T-helper 17 cell (primary cell): ENCODE results near the gene AMOTL2. TPM values are rescaled to one million over a fixed set of nuclear protein-coding genes. Genes with fewer than 3 reads are reported as not detected.
A peak's percentile ranks its signal among the peaks of the same experiment; 100 is the strongest.

Experiments used
- ATAC-seq: fragments of 150-1000 bp; cut with Tn5 transposase; 2 replicates; pipeline ENCODE4 v1.10.0; 2021; ENCODE audit warnings: mild to moderate bottlenecking, moderate library complexity
- DNase-seq, 3 donors: peaks; one replicate each; pipeline versions ENCODE4 v3.0.0 to v3.0.0-alpha.2; 2020 to 2021
- H3K9me3 ChIP-seq: one replicate; pipeline ENCODE4 v1.7.0; 2013; ENCODE audit warnings: low read length, mild to moderate bottlenecking; ENCODE audit not compliant: control insufficient read depth, poor library complexity, severe bottlenecking
- H3K27ac Mint-ChIP-seq: one replicate; pipeline ENCODE4 v1.8.0; 2022; ENCODE audit warnings: mild to moderate bottlenecking, moderate library complexity, mixed read lengths
- H3K27me3 Mint-ChIP-seq: one replicate; pipeline ENCODE4 v1.8.0; 2022; ENCODE audit warnings: mixed read lengths
- H3K36me3 Mint-ChIP-seq: one replicate; pipeline ENCODE4 v1.8.0; 2022; ENCODE audit warnings: low read depth, mixed read lengths
- H3K4me1 Mint-ChIP-seq: one replicate; pipeline ENCODE4 v1.8.0; 2022; ENCODE audit warnings: mild to moderate bottlenecking, mixed read lengths
- H3K4me3 Mint-ChIP-seq: one replicate; pipeline ENCODE4 v1.8.0; 2022; ENCODE audit warnings: mild to moderate bottlenecking, moderate library complexity, mixed read lengths
- total RNA-seq, 4 donors: library from RNA in 2 of 4; stranded (reverse) in 2 of 4; gene quantifications; one replicate each; pipeline ENCODE4 v1.2.3 and lab custom pipeline; 2022 to 2026

AMOTL2 gene
- total RNA-seq, 2 donors from 2014 or later = not detected

- DNase-seq = no peak
- H3K4me3 Mint-ChIP-seq = no peak overlapping the region
- no peak overlapping the region for H3K27ac Mint-ChIP-seq
- peaks cover 40% of the 10 kb centered on the region for H3K27me3 Mint-ChIP-seq
- peaks cover 5% of the 10 kb centered on the region for H3K36me3 Mint-ChIP-seq
- no peak for ATAC-seq
- peaks cover 4% of the 10 kb centered on the region for H3K4me1 Mint-ChIP-seq
- H3K9me3 ChIP-seq = no peaks in the 10 kb centered on the region
These were observed 59.5 kb downstream of the AMOTL2 start for GRCh38 chr3:134314588-134315285.

- Mint-ChIP-seq H3K4me3 (no peak overlapping the region), H3K4me1 (peaks cover 4% of the 10 kb centered on the region), H3K36me3 (peaks cover 5% of the 10 kb centered on the region), H3K27me3 (peaks cover 40% of the 10 kb centered on the region), H3K27ac (no peak overlapping the region)
- no peak for DNase-seq
- ATAC-seq = no peak
- no peaks in the 10 kb centered on the region for H3K9me3 ChIP-seq
These were observed 60.2 kb downstream of the AMOTL2 start for GRCh38 chr3:134313847-134314587.

- H3K9me3 ChIP-seq = no peaks in the 10 kb centered on the region
- no peak for ATAC-seq
- Mint-ChIP-seq H3K4me1 (peaks cover 7% of the 10 kb centered on the region), H3K27ac (no peak overlapping the region), H3K36me3 (peaks cover 5% of the 10 kb centered on the region), H3K27me3 (peaks cover 43% of the 10 kb centered on the region), H3K4me3 (peak overlapping the region; percentile 61)
- DNase-seq = no peak
These were observed 61.1 kb downstream of the AMOTL2 start for GRCh38 chr3:134312873-134313846.

- Mint-ChIP-seq H3K27ac (no peak overlapping the region), H3K27me3 (peaks cover 52% of the 10 kb centered on the region), H3K4me1 (peaks cover 11% of the 10 kb centered on the region), H3K36me3 (peaks cover 5% of the 10 kb centered on the region), H3K4me3 (peak overlapping the region; percentile 61)
- no peak for DNase-seq
- ATAC-seq = peak; percentile 63
- no peaks in the 10 kb centered on the region for H3K9me3 ChIP-seq
These were observed 62.0 kb downstream of the AMOTL2 start for GRCh38 chr3:134312072-134312872.

GRCh38 chr3:134311693-134312071, 62.6 kb downstream of the AMOTL2 start:
- no peak for DNase-seq
- no peak overlapping the region for H3K4me3 Mint-ChIP-seq
- peaks cover 5% of the 10 kb centered on the region for H3K36me3 Mint-ChIP-seq
- no peaks in the 10 kb centered on the region for H3K9me3 ChIP-seq
- H3K27me3 Mint-ChIP-seq = peaks cover 57% of the 10 kb centered on the region
- no peak for ATAC-seq
- H3K27ac Mint-ChIP-seq = no peak overlapping the region
- peaks cover 11% of the 10 kb centered on the region for H3K4me1 Mint-ChIP-seq

- Mint-ChIP-seq H3K4me3 (no peak overlapping the region), H3K27ac (no peak overlapping the region), H3K27me3 (peaks cover 61% of the 10 kb centered on the region), H3K36me3 (peaks cover 5% of the 10 kb centered on the region), H3K4me1 (peaks cover 11% of the 10 kb centered on the region)
- no peaks in the 10 kb centered on the region for H3K9me3 ChIP-seq
- DNase-seq (no peak), ATAC-seq (no peak)
These were observed 63.0 kb downstream of the AMOTL2 start for GRCh38 chr3:134311265-134311664.

GRCh38 chr3:134309987-134310700, 64.1 kb downstream of the AMOTL2 start:
- Mint-ChIP-seq H3K27me3 (peaks cover 60% of the 10 kb centered on the region), H3K4me1 (peaks cover 11% of the 10 kb centered on the region), H3K36me3 (peaks cover 5% of the 10 kb centered on the region), H3K27ac (no peak overlapping the region), H3K4me3 (no peak overlapping the region)
- DNase-seq = no peak
- no peaks in the 10 kb centered on the region for H3K9me3 ChIP-seq
- no peak for ATAC-seq

- no peak overlapping the region for H3K27ac Mint-ChIP-seq
- peaks cover 7% of the 10 kb centered on the region for H3K4me1 Mint-ChIP-seq
- peak overlapping the region; percentile 33 for H3K4me3 Mint-ChIP-seq
- H3K27me3 Mint-ChIP-seq = peaks cover 44% of the 10 kb centered on the region
- no peaks in the 10 kb centered on the region for H3K9me3 ChIP-seq
- ATAC-seq = peak; percentile 91
- H3K36me3 Mint-ChIP-seq = no peaks in the 10 kb centered on the region
- DNase-seq = peak; percentile 52 to 66 (median 54)
These were observed 65.8 kb downstream of the AMOTL2 start for GRCh38 chr3:134308350-134308891.

- no peak overlapping the region for H3K4me3 Mint-ChIP-seq
- H3K4me1 Mint-ChIP-seq = peaks cover 7% of the 10 kb centered on the region
- peaks cover 43% of the 10 kb centered on the region for H3K27me3 Mint-ChIP-seq
- no peaks in the 10 kb centered on the region for H3K9me3 ChIP-seq
- DNase-seq = no peak
- no peak overlapping the region for H3K27ac Mint-ChIP-seq
- ATAC-seq = no peak
- no peaks in the 10 kb centered on the region for H3K36me3 Mint-ChIP-seq
These were observed 66.8 kb downstream of the AMOTL2 start for GRCh38 chr3:134307425-134307824.

- Mint-ChIP-seq H3K36me3 (no peaks in the 10 kb centered on the region), H3K27ac (peak overlapping the region; percentile 32), H3K27me3 (peaks cover 35% of the 10 kb centered on the region), H3K4me1 (peaks cover 7% of the 10 kb centered on the region), H3K4me3 (no peak overlapping the region)
- no peaks in the 10 kb centered on the region for H3K9me3 ChIP-seq
- DNase-seq = no peak
- no peak for ATAC-seq
These were observed 67.9 kb downstream of the AMOTL2 start for GRCh38 chr3:134306320-134306719.
